Adrenal gland (tissue), 12 donors: ENCODE results near the gene FHIT. TPM values are rescaled to one million over a fixed set of nuclear protein-coding genes. Genes with fewer than 3 reads are reported as not detected.

ENCODE experiments used
- DNase-seq, 7 donors: peaks; one replicate each; pipeline ENCODE4 v3.0.0-alpha.2; 2019 to 2020
- H3K27ac ChIP-seq, 5 donors: fragments of 200-600 bp; sonication (generic) in 4 of 5; 1 replicate in 3 of 5; 2 replicates in 2 of 5; pipeline versions ENCODE4 v1.5.1 to v1.8.0; 2016 to 2020; ENCODE audit warnings: mild to moderate bottlenecking in 1 of 5
- H3K27me3 ChIP-seq: fragments of 200-600 bp; 2 replicates; pipeline ENCODE4 v1.8.0; 2021
- H3K36me3 ChIP-seq, 2 donors: fragments of 200-600 bp; replicated peaks in 1 of 2; 1 replicate in 1 of 2; 2 replicates in 1 of 2; pipeline versions ENCODE4 v1.5.1 to v1.8.0; 2018 to 2022
- H3K4me1 ChIP-seq, 2 donors: fragments of 200-600 bp; replicated peaks in 1 of 2; 1 replicate in 1 of 2; 2 replicates in 1 of 2; pipeline versions ENCODE4 v1.5.1 to v1.8.0; 2018 to 2021
- H3K4me3 ChIP-seq, 4 donors: fragments of 200-600 bp; sonication (generic) in 3 of 4; one replicate each; pipeline ENCODE4 v1.5.1; 2016 to 2018
- H3K9me3 ChIP-seq, 3 donors: fragments of 200-600 bp; sonication (generic) in 1 of 3; replicated peaks in 1 of 3; 1 replicate in 2 of 3; 2 replicates in 1 of 3; pipeline versions ENCODE4 v1.5.1 to v1.8.0; 2016 to 2021
- POLR2A ChIP-seq, 2 donors: fragments of 450-650 bp; IDR thresholded peaks; one replicate each; pipeline ENCODE4 v1.6.1; 2017; ENCODE audit warnings: antibody characterized with exemption in 2 of 2, mild to moderate bottlenecking in 2 of 2, moderate library complexity in 1 of 2
- WGBS, 4 donors: extraction: QIAGEN DNeasy Blood & Tissue Kit in 2 of 4; methylation state at CpG; one replicate each; pipeline versions ENCODE4 v1.1.5 to v1.1.7; 2013 to 2017; 5-methylcytosine and 5-hydroxymethylcytosine counted together
- intact Hi-C, 2 donors: fragments of 100-400 bp; cut with DNase I; formaldehyde crosslinking; loops; one replicate each; pipeline versions ENCODE4 v1.14.1 to v1.15.0; 2022 to 2023
- polyA plus RNA-seq, 3 donors: library from polyadenylated mRNA; stranded (reverse); fragments of 200-250 nt in 2 of 3; fragments of 350-450 nt in 1 of 3; fragmentation: Illumina TruSeq in 1 of 3; extraction: RNeasy Lipid Tissue Mini Kit (QIAGEN cat#74804) in 1 of 3; gene quantifications; one replicate each; pipeline ENCODE4 v1.2.3, GENCODE V29; 2013 to 2014
- total RNA-seq, 9 donors: library from RNA; depleted of rRNA in 4 of 9; stranded (reverse); fragments of >200 nt in 4 of 9; fragments of 120-200 nt in 1 of 9; fragmentation: NEBNext Ultra II Directional in 1 of 9; extraction: Animal tissue kit (Norgen Biotek cat#: 25700) in 1 of 9; gene quantifications; one replicate each; pipeline versions ENCODE4 v1.1.0 to v1.2.4, GENCODE V29; 2013 to 2023
- TF ChIP-seq, protein P1 (sequence below), 6 experiments: fragments of 450-650 bp in 4 of 6; fragments of 200-600 bp in 2 of 6; sonication (generic) in 1 of 6; IDR thresholded peaks; 1 replicate in 5 of 6; 2 replicates in 1 of 6; pipeline versions ENCODE4 v1.5.1 to v1.8.0; 2016 to 2021; ENCODE audit warnings: antibody characterized with exemption in 6 of 6, mild to moderate bottlenecking in 2 of 6, moderate library complexity in 1 of 6
- donor health status: healthy with polysubstance abuse.
- donor health status: Bipolar disorder and iron deficiency.
- donor health status: DM: yes; HTN: yes; CAD: no.
- donor health status: DM: no; HTN: no; CAD: no.
- donor health status: DM: no; HTN: no; CAD: no.
- donor health status: DM: yes; HTN: yes; CAD: no.

FHIT gene
- total and polyA plus RNA-seq, 12 donors, result 14.1 to 43.9 (median 28.8) TPM

DNA sequence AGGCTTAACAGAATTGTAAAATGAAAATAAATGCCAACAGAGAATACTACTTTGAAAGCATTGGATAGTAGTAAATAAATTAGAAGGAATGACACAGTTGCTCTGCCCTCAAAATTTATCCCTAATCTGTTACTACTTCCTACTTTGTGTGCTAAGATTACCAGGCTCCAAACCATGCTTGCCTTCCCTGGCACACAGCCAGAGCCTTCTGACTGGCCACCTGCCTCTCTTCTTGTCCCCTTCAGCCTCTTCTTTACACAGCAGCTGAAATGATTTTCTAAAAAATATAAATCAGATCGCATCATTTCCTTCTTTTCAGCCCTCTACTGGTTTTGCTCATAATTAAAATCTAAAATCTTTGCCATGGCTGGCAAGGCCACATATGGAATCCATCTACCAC, 334.1 kb downstream of the FHIT start:
- no peaks in the 10 kb centered on the region for H3K27me3 ChIP-seq
- H3K9me3 ChIP-seq, result no peaks in the 10 kb centered on the region
- DNase-seq, result peak in 5 of 7 donors; percentile 13 to 64 (median 30)
- WGBS, 4 donors, result 43 to 85% (median 69%) methylated on average over 1 of the region's 1 CpG
- TF ChIP-seq, protein P1, sequence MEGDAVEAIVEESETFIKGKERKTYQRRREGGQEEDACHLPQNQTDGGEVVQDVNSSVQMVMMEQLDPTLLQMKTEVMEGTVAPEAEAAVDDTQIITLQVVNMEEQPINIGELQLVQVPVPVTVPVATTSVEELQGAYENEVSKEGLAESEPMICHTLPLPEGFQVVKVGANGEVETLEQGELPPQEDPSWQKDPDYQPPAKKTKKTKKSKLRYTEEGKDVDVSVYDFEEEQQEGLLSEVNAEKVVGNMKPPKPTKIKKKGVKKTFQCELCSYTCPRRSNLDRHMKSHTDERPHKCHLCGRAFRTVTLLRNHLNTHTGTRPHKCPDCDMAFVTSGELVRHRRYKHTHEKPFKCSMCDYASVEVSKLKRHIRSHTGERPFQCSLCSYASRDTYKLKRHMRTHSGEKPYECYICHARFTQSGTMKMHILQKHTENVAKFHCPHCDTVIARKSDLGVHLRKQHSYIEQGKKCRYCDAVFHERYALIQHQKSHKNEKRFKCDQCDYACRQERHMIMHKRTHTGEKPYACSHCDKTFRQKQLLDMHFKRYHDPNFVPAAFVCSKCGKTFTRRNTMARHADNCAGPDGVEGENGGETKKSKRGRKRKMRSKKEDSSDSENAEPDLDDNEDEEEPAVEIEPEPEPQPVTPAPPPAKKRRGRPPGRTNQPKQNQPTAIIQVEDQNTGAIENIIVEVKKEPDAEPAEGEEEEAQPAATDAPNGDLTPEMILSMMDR (IDR thresholded peaks at IDR 0.05), result no peak
- TF ChIP-seq POLR2A (IDR thresholded peaks at IDR 0.05), result no peak
- no peak overlapping the region for H3K27ac ChIP-seq
- H3K4me1 ChIP-seq, result no peaks in the 10 kb centered on the region
- H3K36me3 ChIP-seq, result no peaks in the 10 kb centered on the region
- intact Hi-C loops, result no loop called here
- H3K4me3 ChIP-seq, result no peak overlapping the region

DNA sequence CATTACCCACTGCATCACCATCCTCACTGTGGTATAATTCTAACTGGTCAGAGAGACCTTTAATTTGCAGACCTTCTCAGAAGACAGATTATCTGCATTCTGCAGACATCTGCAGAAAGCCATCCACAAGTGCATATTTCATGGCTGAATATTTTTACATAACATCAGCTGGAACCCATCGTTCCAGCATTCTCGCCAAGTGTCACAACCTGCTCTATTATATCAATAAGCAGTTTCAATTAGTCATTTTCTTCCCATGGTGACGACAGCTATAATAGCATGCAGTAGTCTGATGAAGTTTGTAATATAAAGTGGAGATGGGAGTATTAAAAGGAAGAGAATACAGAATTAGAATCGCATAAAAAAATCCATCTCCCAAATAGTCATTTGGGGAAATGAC, 334.7 kb downstream of the FHIT start:
- Histone ChIP-seq H3K36me3 (no peaks in the 10 kb centered on the region), H3K9me3 (no peaks in the 10 kb centered on the region), H3K27me3 (no peaks in the 10 kb centered on the region), H3K4me1 (no peaks in the 10 kb centered on the region), H3K27ac (no peak overlapping the region), H3K4me3 (no peak overlapping the region)
- TF ChIP-seq POLR2A (IDR thresholded peaks at IDR 0.05), result no peak
- TF ChIP-seq, protein P1 (IDR thresholded peaks at IDR 0.05), result no peak
- no peak for DNase-seq
- WGBS, 4 donors, result 67 to 81% (median 74%) methylated on average over 4 of the region's 4 CpGs
- intact Hi-C loops, result no loop called here

DNA sequence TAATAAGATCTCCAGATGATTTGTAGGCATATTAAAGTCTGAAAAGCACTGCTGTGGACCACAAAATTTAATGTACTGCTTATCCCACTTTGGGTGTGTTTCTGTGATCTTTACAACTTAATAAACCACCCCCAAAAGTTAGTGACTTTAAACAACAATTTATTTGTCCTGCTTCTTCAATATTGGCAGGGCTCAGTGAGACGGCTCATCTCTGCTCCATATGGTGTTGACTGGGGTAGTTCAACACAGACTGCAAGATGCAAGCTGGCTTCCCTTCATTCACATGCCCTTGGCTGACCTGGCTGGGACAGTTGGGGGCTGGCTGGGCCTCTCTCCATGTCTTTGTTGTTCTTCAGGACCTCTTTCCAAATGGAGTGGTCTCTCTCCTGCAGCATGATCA, 337.8 kb downstream of the FHIT start:
- no peak for TF ChIP-seq POLR2A (IDR thresholded peaks at IDR 0.05)
- TF ChIP-seq, protein P1 (IDR thresholded peaks at IDR 0.05), result no peak
- Histone ChIP-seq H3K9me3 (no peaks in the 10 kb centered on the region), H3K4me3 (no peak overlapping the region), H3K36me3 (no peaks in the 10 kb centered on the region), H3K27me3 (no peaks in the 10 kb centered on the region), H3K4me1 (no peaks in the 10 kb centered on the region), H3K27ac (no peak overlapping the region)
- intact Hi-C loops, result no loop called here
- 87 to 100% (median 94%) methylated on average over 1 of the region's 1 CpG for WGBS, 4 donors
- DNase-seq, result no peak

DNA sequence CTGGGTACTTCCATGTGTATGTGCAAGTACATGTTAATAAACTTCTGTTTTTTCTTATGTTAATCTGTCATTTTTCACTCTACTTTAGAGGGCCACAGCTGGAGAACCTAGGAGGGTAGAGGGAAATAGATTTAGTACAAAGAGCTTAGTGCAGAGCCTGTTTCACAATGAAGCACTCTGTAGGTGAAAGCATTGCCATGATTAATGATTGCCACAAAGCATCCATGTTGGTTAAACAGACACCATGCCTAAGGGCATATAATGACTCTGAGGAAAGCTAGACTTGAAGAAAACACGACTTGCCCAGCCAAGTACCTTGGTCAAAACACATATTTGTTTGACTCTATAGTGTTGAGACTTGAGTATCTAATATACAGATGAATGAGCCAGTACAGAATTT, 338.4 kb downstream of the FHIT start:
- 55 to 93% (median 70%) methylated on average over 1 of the region's 1 CpG for whole genome bisulfite sequencing, 4 donors
- H3K36me3 ChIP-seq, result no peaks in the 10 kb centered on the region
- H3K4me3 ChIP-seq, result no peak overlapping the region
- no peak overlapping the region for H3K27ac ChIP-seq
- no peak for TF ChIP-seq POLR2A (IDR thresholded peaks at IDR 0.05)
- TF ChIP-seq, protein P1 (IDR thresholded peaks at IDR 0.05), result no peak
- no peaks in the 10 kb centered on the region for H3K4me1 ChIP-seq
- DNase-seq, result no peak
- intact Hi-C loops, result no loop called here
- H3K9me3 ChIP-seq, result no peaks in the 10 kb centered on the region
- no peaks in the 10 kb centered on the region for H3K27me3 ChIP-seq
